ENCODE results near the gene ZNF212.

The ZNF212 gene

DNA sequence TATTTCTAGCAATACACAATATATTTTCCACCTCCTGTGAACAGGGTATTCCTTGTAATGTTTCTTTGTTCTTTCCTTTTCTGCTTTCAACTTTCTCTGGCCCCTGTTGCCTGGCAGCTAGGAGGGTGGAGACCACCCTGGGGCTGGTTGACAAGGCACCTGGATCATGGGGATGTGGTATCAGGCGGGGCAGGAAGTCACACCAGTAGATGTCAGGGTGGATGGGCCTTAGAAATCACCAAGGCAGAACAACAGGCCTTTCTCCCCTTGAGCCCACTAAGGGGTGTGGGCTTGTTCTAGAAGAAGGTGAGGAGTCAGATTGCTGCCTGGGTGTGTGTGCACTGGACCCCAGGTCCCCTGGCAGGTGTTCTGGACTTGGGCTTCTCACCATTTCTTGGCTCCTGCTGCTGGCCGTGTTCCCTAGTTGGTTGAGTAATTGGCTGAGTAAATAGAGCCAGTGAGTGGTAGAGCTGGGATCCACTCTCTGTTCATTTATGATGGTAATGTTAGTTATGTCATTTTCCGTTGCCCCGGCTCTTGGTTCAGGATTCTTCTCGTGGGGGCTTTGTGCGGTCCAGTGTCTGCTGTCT is 47.5 kb downstream of the ZNF212 start:
- DNase-seq: no peak

DNA sequence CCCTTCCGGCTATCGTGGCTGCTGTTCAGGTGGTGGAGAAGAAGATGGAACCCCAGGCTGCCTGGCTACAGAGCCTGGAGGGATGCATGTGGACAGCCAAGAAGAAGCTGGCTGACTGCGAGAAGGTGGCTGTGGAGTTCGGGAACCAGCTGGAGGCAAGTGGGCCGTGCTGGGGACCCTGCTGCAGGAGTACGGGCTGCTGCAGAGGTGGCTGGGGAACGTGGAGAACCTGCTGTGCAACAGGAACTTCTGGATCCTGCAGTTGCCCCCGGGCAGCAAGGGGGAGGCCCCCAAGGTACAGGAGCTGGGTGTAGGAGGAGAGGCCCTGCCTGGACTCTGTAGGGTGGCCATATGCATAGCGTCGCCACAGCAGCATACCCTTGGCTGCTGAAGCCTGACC is 48.2 kb downstream of the ZNF212 start:
- no peak for DNase-seq

DNA sequence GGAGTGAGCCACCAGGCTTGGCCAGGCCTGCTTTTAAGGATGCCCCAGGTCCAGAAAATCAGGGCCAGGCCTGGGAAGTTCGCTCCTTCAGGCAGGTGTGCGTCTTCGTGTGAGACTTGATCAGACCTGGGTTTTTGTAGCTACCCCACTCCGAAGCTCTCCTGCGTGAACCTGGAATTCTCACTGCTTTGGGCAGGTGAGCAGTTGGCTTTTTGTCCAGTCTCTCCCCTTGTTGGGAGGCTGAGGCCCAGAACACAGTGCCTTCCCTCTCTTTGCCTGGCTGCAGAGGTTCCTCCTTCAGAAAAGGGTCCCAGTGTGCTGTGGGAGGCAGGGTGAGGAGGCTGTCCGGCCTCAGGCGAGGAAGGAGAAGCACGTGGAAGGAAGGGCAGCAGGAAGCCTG is 49.8 kb downstream of the ZNF212 start:
- DNase-seq: no peak

DNA sequence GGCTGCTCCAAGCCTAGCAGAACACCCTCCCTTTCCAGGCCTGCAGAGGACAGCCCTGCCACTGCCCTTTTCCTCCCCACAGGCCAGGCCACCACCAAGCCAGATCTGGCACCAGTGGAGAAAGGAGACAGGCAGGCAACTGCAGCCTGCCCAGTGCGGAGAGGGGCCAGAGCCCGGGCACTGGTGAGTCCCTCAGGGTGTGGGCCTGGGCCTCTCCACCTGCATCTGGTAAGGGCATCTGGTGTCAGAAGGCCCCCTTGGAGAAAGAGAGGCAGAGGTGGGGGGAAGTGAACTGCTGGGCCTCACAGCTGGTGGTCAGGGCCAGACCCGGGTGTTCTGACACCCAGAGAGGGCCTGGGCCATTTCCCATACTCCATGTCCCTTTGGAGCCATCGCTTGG is 50.4 kb downstream of the ZNF212 start:
- no peak for DNase-seq

DNA sequence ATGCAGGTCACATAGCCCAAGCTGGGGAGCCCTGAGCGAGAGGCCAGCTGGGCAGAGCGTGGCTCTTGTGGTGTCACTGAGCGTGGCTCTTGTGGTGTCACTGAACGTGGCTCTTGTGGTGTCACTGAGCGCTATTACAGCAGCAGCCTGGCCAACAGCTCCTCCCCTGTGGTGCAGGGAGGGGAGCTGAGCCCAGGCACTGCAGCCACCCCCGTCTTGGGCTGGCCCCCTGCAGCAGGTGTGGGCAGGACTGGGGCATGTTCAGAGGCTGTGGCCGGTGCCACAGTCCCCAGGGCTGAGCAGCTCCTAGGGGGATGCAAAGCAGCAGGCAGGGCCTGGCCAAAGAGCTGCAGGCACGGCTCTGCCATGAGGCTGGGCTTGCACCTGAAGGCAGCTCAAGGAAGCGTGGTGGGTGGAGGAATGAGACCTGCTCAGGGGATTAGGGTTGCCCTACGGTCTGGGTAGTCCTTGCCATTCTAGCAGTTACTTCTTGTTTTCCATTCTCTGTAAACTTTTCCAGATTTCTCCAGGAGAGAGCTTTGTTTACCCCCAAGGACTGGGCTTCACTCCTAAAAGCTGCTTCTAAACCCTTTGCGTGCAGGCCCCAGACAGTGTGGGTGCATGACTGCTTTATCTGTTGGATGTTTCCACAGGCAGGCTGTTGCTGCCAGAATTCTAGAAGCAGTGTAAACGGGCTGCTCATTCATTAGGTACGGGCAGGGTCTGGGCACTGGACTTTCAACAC is 51.8 kb downstream of the ZNF212 start:
- DNase-seq: no peak

GRCh38 chr7:149291781-149292461 is 52.5 kb downstream of the ZNF212 start:
- no peak for DNase-seq

DNA sequence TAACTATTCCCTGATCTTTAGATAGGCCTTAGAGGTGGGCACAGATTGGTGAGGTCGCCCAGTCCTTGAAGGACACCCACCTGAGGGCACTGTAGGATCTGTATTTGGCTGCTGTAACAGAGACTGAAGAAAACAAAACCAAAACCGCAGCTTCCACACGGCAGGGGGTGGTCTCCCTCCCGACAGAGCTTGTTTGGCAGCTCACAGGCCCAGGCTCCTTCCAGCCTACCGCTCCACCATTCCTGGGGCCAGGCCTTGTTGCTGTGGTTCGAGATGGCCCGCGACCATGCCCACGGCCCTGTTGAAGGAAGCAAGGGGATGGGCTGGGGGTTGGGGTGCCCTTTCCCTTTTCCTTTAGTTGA is 53.0 kb downstream of the ZNF212 start:
- no peak for DNase-seq

DNA sequence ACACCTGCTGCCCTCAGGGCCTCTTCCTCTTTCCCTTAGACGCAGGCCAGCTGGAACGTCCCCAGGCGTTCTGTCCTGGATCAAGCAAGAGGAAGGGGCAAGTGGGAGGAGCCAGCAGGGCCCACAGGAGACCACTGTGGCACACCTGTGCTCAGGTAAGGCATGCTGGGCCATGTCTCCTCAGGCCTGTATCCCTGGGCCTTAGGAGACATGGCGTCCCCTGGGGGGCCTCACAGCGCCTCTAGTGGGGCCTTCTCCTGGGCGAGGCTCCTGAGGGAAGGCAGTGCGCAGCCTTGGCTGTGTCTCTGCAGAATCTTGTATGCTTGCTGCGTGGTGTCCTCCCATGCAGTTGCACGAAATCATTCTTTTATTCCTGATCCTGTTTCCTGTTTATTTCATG is 53.9 kb downstream of the ZNF212 start:
- no peak for DNase-seq

- no peak for DNase-seq
Observed at GRCh38 chr7:149293946-149294633, 54.6 kb downstream of the ZNF212 start.

DNA sequence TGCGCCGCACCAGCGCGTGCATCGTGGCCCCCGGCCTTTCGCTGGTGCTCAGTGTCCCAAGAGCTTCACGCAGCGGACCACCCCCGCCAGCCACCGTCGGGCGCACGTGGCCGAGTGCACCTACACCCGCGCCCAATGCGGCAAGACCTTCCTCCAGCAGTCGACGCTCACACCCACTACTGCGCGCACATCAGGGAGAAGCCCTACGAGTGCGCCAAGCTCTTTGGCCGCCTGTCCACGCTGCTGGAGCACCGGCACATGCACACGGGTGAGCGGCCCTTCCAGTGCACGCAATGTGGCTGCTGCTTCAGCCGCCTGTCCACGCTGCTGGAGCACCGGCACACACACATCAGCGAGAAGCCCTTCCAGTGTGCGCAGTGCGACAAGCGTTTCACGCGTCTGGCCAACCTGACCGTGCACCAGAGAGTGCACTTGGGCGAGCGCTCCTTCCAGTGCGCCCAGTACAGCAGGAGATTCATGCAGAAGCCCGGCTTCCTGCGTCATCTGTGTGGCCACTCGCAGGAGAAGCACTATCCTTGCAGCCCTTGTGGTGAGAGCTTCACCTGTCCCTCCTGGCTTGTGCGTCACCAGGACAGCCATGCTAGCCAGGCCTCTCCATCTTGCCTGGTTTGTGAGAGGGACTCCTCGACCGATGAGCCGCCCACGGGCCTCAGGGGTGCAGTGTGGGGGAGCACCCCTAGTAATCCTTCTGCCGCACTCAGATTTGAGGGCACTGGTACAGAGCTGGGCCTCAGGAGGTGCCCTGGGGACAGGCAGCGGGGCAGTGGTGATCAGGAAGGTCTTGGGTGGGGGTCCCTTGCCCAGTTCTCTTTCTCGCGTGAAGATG is 55.4 kb downstream of the ZNF212 start:
- DNase-seq: no peak

DNA sequence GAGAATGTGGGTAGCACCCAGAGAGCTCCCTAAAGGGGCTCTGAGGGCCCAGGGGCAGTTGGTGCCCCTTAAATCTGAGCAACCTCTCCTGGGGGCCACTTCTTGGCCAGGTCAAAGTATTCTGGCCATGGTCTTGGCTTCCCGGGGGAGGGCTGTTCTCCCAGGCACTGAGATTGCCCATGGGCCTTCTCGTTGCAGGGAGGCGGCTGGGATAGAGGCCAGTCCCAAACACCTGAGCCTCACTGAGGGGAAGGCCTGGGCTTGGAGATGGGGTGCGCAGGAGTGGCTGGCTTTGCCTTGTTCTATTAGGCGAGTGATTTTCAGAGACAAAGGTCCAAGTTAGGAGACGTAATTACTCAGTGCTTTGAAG is 56.0 kb downstream of the ZNF212 start:
- DNase-seq: no peak

DNA sequence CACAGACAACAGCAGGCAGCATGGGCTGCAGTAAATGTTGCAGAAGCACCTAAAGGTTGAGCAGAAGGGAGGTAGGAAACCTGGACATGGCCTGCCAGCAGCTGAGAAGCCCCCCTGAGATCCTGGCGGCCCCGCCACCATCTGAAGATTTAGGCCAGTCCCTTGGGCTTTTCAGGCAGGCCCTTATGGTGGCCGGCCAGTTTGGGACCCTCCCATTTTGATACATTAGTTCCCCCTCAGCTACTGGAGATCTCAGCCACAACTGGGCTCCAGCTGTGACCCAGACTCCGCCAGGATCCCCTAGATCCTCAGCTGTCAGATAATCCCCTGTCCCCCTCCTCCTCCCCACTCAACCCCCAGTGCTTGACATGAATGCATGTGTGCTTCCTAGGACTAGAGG is 56.9 kb downstream of the ZNF212 start:
- no peak for DNase-seq

DNA sequence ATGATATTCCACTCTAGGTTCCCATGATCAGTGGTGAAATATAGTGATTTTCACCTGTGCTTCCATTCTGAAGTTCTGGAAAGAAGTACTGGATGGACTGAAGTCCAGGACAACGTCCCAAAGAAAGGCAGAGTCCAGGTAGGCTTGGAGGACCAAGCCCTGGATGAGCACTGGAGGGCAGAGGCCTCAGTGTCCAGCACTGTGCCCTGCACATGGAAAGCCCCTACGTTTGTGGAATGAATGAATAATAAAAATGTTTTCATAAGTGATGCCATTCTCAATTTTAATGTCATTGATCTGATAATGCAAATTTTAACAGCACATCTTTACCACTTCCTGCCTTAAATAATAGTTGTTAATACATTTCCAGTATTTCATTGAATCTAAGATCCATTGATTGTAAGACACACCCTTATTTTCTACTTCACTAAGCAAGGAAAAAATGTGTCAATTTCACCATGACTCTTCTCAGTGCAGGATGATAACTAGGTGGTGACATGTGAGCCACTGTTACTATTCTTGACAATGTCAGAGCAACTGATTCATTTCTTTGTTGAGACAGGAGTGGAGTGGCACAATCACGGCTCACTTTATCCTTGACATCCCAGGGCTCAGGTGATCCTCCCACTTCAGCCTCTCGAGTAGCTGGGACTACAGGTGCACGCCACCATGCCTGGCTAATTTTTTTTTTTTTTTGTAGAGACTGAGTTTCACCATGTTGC is 57.7 kb downstream of the ZNF212 start:
- no peak for DNase-seq

- no peak for DNase-seq
Observed at GRCh38 chr7:149300620-149301285, 61.3 kb downstream of the ZNF212 start.

- no peak for DNase-seq
Observed at GRCh38 chr7:149302222-149302621, 62.8 kb downstream of the ZNF212 start.

- no peak for DNase-seq
Observed at GRCh38 chr7:149302865-149303264, 63.4 kb downstream of the ZNF212 start.

DNA sequence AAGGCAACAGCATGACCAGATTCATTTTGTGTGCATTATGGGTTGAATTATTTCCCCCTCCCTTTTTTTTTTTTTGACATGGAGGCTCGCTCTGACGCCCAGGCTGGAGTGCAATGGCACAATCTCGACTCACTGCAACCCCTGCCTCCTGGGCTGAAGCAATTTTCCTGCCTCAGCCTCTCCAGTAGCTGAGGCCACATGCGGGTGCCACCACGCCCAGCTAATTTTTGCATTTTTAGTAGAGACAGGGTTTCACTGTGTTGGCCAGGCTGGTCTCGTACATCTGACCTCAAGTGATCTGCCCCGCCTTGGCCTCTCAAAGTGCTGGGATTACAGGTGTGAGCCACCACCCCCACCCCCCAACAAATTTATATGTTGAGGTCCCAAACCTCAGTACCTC is 64.6 kb downstream of the ZNF212 start:
- DNase-seq: no peak

All from fibroblast of skin of abdomen (primary cell).